Motor neuron (in vitro differentiated cells): ENCODE data around the gene GEMIN4. TPM values are rescaled to one million over a fixed set of nuclear protein-coding genes. Genes with fewer than 3 reads are reported as not detected.
"Not testable (repeated sequence)": the region's sequence is repeated elsewhere in the genome, so short reads cannot be mapped to it uniquely, and the experiment has no call there.

Source experiments
- ATAC-seq, 8 experiments: fragments of 200-7000 bp; cut with Tn5 transposase; replicated peaks in 6 of 8; 2 replicates each; pipeline ENCODE4 v1.8.0; 2021; ENCODE audit warnings: mild to moderate bottlenecking in 8 of 8, moderate library complexity in 8 of 8
- H3K27ac ChIP-seq, 2 donors: fragments of 250-450 bp; sonication (Bioruptor Pico); 2 replicates each; pipeline ENCODE4 v1.9.0; 2021; ENCODE audit warnings: antibody characterized with exemption in 2 of 2, mild to moderate bottlenecking in 2 of 2, moderate library complexity in 1 of 2
- H3K4me1 ChIP-seq, 2 donors: fragments of 250-450 bp; sonication (Bioruptor Pico); replicated peaks in 1 of 2; 2 replicates each; pipeline ENCODE4 v1.6.1; 2021; ENCODE audit warnings: antibody characterized with exemption in 2 of 2, mild to moderate bottlenecking in 2 of 2, moderate library complexity in 1 of 2
- H3K4me3 ChIP-seq, 5 donors: fragments of 250-450 bp; sonication (Bioruptor Pico); 2 replicates each; pipeline ENCODE4 v1.9.0; 2021; ENCODE audit warnings: antibody characterized with exemption in 5 of 5, mild to moderate bottlenecking in 5 of 5, moderate library complexity in 4 of 5
- WGBS, 10 experiments: fragments of 450-650 bp; shearing (Covaris generic); methylation state at CpG; one replicate each; pipeline ENCODE4 v1.0.0; 2022; 5-methylcytosine and 5-hydroxymethylcytosine counted together
- in situ Hi-C, 9 experiments: fragments of 400-800 bp; cut with MboI; loops; one replicate each; pipeline ENCODE4 v1.15.0; 2021; ENCODE audit warnings: low sequenced_read_pairs in 9 of 9, low pct_unique_long_range_greater_than_20kb in 2 of 9; ENCODE audit not compliant: unreplicated experiment in 9 of 9
- total RNA-seq, 8 experiments: library from RNA; unstranded; fragments of 300-600 nt; gene quantifications; 2 replicates each; pipeline versions ENCODE4 v1.2.3 to v1.2.4, GENCODE V29; 2022

The GEMIN4 gene
- total RNA-seq, 8 experiments from 2014 or later, result 8.6 to 27.9 (median 12.6) TPM

DNA sequence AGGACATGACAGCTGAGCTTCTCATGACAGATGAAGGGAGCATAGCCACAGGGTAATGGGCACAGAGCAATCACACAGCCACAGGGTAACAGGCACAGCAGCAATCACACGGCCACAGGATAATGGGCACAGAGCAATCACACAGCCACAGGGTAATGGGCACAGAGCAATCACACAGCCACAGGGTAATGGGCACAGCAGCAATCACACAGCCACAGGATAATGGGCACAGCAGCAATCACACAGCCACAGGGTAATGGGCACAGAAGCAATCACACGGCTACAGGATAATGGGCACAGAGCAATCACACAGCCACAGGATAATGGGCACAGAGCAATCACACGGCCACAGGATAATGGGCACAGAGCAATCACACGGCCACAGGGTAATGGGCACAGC lies 3.5 kb downstream of the GEMIN4 start:
- ATAC-seq, H3K4me1 ChIP-seq, in situ Hi-C loops, H3K27ac ChIP-seq, H3K4me3 ChIP-seq: not testable (repeated sequence)
- 60 to 100% methylated on average over 1 of the region's 4 CpGs; no CpG with 5 or more reads in 8 of the 10 experiments for WGBS, 10 experiments

DNA sequence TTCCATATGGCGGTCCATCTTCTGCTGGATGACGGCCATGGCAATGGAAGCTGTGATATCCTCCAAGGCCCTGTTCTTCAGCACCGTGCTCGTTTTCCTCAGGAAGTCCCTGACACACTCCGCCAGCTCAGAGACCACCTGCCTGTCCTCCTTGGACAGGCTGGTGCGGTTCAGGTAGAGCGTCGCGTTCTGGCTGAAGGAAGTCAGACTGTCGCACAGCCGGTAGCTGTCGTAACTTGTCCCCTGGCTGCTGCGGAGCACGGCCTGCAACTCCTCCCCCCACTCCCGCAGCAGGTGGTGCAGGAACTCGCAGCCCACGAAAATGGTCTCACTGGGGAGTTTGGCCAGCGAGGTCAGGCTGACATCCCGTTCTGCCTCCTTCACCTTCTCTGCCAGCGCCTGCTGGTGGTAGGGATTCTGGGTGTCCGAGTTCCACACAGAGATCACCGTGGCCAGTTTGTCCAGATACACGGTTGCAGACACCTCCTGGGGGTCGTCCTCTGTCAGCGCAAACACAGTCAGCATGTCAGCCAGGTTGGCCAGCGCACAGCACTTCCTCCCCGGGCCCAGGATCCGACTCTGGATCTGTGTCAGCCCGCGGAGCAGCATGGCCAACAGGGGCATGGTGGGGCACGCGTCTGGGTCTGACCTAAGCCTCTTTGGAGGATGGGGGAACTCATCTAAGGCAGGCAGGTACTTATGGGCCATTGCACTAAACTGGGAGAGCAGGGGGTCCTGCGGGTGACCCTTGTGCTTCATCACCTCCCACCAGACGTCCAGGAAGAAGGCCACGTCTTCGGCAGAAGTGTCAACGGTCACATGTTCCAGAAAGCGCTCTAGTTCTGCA lies 5.1 kb downstream of the GEMIN4 start:
- in situ Hi-C loops, result no loop called here
- no peak overlapping the region for H3K4me3 ChIP-seq
- no peak overlapping the region for H3K27ac ChIP-seq
- peaks cover 5 to 10% of the 10 kb centered on the region in 2 donors for H3K4me1 ChIP-seq
- WGBS, 10 experiments, result 87 to 97% (median 92%) methylated on average over 2 to 21 of the region's 38 CpGs; no CpG with 5 or more reads in 5 of the 10 experiments
- ATAC-seq, result no peak

DNA sequence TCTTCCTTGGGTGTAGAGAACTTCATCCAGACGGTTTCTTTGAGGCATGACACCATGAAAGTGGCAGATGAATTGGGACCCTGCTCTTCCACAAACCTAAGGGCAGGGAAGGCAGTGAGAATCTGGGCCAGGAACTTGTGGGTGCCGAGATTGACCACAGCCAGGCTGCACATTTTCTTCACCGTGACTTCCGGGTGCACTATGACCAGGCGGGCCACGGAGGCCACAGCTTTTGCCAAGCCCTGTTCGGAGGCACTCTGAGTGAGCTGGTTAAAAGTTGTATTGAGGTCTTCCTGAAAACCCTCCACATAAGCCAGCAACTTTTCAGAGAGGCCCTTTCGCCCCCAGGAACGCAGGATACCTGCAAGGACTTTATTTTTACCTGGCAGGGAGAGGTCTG lies 5.9 kb downstream of the GEMIN4 start:
- ATAC-seq, result no peak
- peaks cover 5 to 10% of the 10 kb centered on the region in 2 donors for H3K4me1 ChIP-seq
- no peak overlapping the region for H3K4me3 ChIP-seq
- H3K27ac ChIP-seq, result no peak overlapping the region
- 83 to 100% (median 93%) methylated on average over 1 to 7 of the region's 9 CpGs; no CpG with 5 or more reads in 4 of the 10 experiments for WGBS, 10 experiments
- in situ Hi-C loops, result no loop called here

DNA sequence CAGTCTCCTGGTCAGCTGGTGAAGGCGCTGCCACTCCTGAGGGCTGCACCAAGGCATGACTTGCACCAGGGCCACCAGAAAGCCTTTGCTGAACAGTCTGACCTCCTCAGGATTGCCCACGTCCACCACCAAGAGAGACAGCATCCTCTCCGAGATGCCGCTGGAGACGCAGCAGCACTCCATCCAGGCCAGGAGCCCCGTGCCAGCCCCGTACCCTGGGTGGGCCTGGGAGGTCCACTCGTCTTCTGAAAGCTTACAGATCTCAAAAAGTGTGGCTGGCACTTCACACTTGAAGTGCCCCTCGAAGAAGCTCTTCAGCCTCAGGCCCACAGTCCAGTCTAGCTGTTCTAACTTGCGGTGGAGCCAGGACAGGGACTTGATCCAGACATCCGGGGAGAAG lies 6.7 kb downstream of the GEMIN4 start:
- ATAC-seq, result no peak

DNA sequence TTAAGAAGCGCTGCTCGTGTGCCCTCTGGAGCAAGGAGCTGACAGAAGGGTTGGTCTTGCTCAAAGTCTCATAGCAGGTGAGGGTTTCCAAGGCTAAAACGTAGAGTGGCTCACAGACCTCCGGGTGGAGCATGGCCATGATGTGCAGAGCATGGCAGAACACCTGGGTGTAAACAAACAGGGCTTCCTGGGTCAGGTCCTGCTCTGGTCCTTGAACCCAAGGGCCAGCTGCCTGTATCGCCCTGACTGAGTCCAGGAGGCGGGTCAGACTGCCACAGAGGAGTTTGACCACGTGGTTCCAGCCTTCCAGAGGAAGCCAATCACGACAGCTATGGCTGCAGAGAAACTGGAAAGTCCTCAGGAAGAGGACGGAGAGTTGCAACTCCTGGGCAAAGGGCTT lies 7.1 kb downstream of the GEMIN4 start:
- WGBS, 10 experiments, result 25 to 100% (median 88%) methylated on average over 1 to 5 of the region's 9 CpGs; no CpG with 5 or more reads in 4 of the 10 experiments
- Histone ChIP-seq H3K4me3 (no peak overlapping the region), H3K27ac (no peak overlapping the region), H3K4me1 (no peaks in the 10 kb centered on the region)
- in situ Hi-C loops, result no loop called here
- ATAC-seq, result no peak

More for the DNA sequence above, 6.7 kb downstream of the GEMIN4 start:
- H3K4me1 ChIP-seq, result peaks cover 0 to 2% of the 10 kb centered on the region in 2 donors
- no peak overlapping the region for H3K4me3 ChIP-seq
- in situ Hi-C loops, result no loop called here
- H3K27ac ChIP-seq, result no peak overlapping the region
- WGBS, 10 experiments, result 100% methylated on average over 1 of the region's 11 CpGs; no CpG with 5 or more reads in 8 of the 10 experiments

DNA sequence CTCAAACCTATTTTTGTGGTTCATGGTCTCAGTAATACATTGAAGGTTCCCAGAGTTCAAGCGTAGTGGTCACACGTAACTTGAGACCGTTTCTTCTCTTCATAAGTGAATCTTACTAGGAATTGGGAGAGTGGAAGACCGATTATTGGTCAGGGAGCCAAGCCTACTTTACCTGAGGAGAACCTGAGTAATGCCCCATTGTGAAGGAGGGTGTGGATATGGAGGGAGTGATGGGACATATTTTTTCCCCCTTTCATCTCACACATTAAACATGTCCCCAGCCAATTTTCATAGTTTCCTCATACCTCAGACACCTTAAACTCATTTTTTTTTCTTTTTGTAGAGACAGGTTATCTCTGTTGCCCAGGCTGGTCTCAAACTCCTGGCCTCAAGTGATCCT lies 8.9 kb downstream of the GEMIN4 start:
- Histone ChIP-seq H3K4me1 (no peaks in the 10 kb centered on the region), H3K4me3 (no peak overlapping the region), H3K27ac (no peak overlapping the region)
- no peak for ATAC-seq
- WGBS, 10 experiments, result 69 to 100% (median 95%) methylated on average over 1 to 4 of the region's 4 CpGs; no CpG with 5 or more reads in 4 of the 10 experiments
- in situ Hi-C loops, result no loop called here

DNA sequence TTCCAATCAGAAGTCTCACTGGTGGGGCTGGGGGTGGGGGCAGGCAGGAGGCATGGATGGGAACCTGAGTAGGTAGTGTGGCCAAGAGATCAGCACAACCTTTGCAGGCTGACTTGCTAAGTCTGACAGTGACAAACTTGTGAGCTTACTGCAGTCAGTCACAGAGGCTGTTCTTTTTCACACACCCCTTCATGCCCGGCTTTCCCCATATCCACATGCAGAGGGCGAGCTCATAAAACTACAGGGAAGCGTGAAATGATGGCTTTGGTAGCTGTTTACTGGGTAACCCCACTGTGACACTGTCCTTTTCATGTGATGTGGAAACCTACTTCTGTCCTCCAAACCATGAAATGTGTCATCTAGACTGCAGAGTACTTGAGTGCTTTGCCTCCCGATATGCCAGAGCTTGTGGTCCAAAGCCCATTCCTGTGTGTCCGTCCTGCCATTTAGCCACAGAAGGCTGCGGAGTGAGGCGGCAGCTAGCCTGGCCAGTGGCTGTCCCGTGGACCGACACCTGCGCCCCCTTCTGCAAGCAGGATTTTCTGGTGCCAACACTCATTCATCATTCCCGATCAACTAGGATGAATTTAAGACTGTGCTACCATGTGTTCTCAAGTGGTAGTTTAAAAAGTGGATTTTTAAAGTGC lies 9.8 kb downstream of the GEMIN4 start:
- Histone ChIP-seq H3K4me1 (no peaks in the 10 kb centered on the region), H3K27ac (no peak overlapping the region), H3K4me3 (no peak overlapping the region)
- WGBS, 10 experiments, result 67 to 100% (median 80%) methylated on average over 1 to 9 of the region's 11 CpGs; no CpG with 5 or more reads in 1 of the 10 experiments
- in situ Hi-C loops, result no loop called here
- no peak for ATAC-seq

DNA sequence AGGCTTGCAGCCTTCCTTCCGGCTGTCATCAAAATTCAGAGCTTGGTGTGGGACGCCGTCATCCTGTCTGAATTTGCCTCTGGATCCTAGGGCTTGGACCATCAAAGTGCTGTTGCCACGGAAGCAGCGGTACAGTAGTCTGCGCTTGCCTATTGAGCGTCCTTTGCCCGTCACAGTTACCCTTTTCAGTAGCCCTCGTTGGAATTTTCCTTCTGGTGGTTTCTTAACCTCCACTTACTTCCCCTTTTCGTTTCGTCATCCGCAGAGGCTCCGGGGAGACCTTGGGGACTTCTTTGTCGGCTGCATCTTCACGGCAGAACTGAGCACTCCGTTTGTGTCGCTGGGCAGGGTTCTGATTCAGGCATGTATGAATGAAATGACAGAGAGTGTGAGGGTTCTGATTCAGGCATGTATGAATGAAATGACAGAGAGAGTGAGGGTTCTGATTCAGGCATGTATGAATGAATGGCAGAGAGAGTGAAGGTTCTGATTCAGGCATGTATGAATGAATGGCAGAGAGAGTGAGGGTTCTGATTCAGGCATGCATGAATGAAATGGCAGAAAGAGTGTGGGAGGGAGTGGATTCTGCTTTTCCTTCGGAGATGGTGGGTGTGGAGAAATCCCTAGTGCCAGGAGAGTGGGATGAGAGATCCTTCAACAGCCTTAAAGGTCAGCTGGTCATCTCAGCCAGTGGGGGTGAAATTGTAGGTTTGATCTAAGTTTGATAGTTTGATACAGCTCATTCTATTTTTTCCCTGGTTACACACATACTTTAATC lies 11.6 kb downstream of the GEMIN4 start:
- no peaks in the 10 kb centered on the region for H3K4me1 ChIP-seq
- peak in 2 of 8 experiments; percentile 63 to 66 for ATAC-seq
- in situ Hi-C loops, result no loop called here
- no peak overlapping the region for H3K27ac ChIP-seq
- 82 to 100% (median 94%) methylated on average over 2 to 17 of the region's 18 CpGs; no CpG with 5 or more reads in 2 of the 10 experiments for WGBS, 10 experiments
- no peak overlapping the region for H3K4me3 ChIP-seq

DNA sequence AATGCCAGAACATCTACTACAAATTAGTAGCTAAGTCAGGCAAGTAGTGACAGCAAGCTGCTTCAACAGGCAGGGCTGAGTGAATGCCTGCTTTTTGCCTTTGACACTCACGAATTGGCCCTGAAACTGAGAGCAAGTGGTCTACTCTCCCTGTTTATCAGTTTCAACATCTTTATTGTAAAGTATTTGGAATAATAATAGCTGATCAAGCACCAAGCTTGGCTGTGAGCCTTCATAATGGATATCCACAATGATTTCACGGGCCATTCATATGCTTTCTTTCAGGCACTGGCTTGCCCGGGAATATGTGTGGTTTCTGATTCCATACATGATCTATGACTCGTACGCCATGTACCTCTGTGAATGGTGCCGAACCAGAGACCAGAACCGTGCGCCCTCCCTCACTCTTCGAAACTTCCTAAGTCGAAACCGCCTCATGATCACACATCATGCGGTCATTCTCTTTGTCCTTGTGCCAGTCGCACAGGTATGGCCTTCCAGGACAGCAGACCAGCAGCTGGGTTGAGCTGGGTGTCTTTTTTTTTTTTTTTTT lies 14.4 kb downstream of the GEMIN4 start:
- H3K4me3 ChIP-seq, result no peak overlapping the region
- 67 to 100% (median 91%) methylated on average over 1 to 9 of the region's 13 CpGs; no CpG with 5 or more reads in 2 of the 10 experiments for WGBS, 10 experiments
- H3K27ac ChIP-seq, result no peak overlapping the region
- in situ Hi-C loops, result no loop called here
- H3K4me1 ChIP-seq, result peaks cover 6 to 7% of the 10 kb centered on the region in 2 donors
- no peak for ATAC-seq

DNA sequence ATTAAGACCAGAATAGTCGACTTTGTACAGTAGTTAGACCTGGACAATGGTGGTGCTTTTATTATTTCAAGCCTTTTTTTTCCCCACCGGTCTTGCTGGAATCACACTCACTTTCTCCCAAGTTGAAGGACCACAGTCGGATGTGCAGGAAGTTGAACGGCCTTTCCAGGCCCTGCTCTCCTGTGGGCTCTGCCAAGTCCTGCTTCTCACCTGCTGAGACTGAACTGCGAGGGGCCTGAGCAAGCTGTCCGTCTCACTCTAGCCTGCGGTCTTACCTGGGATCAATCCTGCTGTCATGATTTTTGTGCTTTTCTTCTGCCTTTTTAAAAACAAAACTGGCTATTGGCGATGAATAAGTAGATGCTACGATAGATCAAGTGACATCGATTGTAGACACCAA lies 18.3 kb downstream of the GEMIN4 start:
- in situ Hi-C loops, result no loop called here
- Histone ChIP-seq H3K4me3 (peak overlapping the region; percentile 68 to 92 (median 82)), H3K27ac (no peak overlapping the region), H3K4me1 (peaks cover 6 to 7% of the 10 kb centered on the region in 2 donors)
- ATAC-seq, result no peak
- 20 to 92% (median 72%) methylated on average over 1 to 9 of the region's 10 CpGs; no CpG with 5 or more reads in 1 of the 10 experiments for WGBS, 10 experiments

DNA sequence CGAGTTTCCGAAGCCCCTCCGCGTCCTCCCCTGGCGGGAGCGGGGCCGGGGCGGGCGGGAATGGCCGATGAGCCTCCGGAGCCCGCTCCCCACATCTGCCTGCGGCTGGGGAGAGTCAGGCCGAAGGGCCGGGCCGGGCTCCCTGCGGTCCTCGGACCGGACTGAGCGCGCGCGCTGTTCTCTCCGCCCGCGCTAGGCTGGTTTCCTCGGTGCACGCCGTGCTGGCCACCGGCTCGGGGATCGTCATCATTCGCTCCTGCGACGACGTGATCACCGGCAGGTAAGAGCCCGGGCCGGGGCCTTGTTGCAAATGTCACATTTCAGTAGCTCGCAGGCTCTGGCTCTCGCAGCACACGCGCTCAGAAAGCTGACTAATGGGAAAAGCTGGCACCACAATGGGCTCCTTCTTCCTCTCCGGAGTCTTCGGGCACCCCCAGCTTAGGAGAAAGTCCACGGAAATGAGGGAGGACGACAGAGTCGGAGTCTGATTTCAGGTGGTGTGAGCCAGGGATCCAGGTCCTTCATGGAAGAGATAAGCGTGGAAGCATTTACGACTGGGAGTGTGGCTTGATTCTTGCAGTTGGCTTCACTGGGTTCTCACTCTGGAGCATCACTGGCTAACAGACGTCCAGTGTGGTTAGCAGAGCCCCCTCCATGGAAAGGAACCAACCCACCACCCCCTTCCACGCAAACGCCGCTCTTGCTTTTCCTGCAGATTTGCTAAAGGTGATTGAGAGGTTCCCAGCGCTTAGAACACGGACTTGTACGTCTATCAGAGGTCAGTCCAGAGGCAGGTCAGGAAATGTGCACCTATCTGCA lies 19.0 kb downstream of the GEMIN4 start:
- peak; percentile 46 to 70 (median 60) for ATAC-seq
- 0 to 31% (median 2%) methylated on average over 1 to 18 of the region's 57 CpGs; no CpG with 5 or more reads in 3 of the 10 experiments for WGBS, 10 experiments
- in situ Hi-C loops, result no loop called here
- Histone ChIP-seq H3K4me3 (peak overlapping the region; percentile 68 to 92 (median 82)), H3K27ac (peak overlapping the region; percentile 73 to 84), H3K4me1 (peaks cover 6 to 7% of the 10 kb centered on the region in 2 donors)
